ENCODE measurements around the gene RAD51B. TPM values are rescaled to one million over a fixed set of nuclear protein-coding genes. Genes with fewer than 3 reads are reported as not detected.

Gene RAD51B
- total RNA-seq, 1 experiment from 2014 or later, result 8.5 TPM

DNA sequence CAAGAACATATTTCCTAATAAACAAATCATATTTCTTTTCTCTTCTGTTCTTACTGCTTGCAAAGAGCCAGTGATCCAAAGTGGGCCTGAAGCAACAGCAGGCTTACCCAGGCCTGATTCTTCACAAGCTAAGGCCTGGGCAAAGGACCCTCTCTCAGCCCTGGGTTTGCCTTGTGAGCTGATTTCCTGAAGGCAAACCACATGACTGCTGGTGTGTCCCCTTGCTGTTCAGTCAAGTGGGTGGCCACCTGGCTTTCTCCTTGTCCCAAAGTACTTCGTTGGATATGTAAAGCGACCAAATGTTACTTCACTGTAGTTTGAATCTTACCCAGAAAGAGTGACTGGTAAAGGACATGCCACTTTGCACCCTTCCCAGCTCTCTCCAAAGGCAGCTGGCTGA lies 580.4 kb downstream of the RAD51B start:
- Histone ChIP-seq H3K27ac (ENCODE audit: low read length) (no peak overlapping the region), H3K36me3 (ENCODE audit: control insufficient read depth, insufficient read depth, low read length) (no peaks in the 10 kb centered on the region), H3K9me3 (ENCODE audit: control insufficient read depth, insufficient read depth, low read depth, low read length) (no peaks in the 10 kb centered on the region), H3K4me3 (ENCODE audit: low read depth in 2 of 2, low read length in 2 of 2) (no peak overlapping the region), H3K4me1 (ENCODE audit: control insufficient read depth, insufficient read depth, low read length) (no peaks in the 10 kb centered on the region; the same call in 1 of the 2 replicates), H3K27me3 (ENCODE audit: control insufficient read depth, insufficient read depth, low read length) (no peaks in the 10 kb centered on the region)
- ChIA-PET POLR2A (no interaction called here), CTCF (no interaction called here)
- ATAC-seq (no peak), DNase-seq (ENCODE audit: low read depth, low spot score) (no peak)
- intact Hi-C loops (cut with micrococcal nuclease; ENCODE audit: unreplicated experiment), result no loop called here
- BruUV-seq (replicated peaks), result no TSS peak
- TF ChIP-seq SIN3A (IDR thresholded peaks at IDR 0.05; ENCODE audit: borderline replicate concordance, insufficient read depth, low read depth, low read length), result no peak
- TF ChIP-seq, protein P1, sequence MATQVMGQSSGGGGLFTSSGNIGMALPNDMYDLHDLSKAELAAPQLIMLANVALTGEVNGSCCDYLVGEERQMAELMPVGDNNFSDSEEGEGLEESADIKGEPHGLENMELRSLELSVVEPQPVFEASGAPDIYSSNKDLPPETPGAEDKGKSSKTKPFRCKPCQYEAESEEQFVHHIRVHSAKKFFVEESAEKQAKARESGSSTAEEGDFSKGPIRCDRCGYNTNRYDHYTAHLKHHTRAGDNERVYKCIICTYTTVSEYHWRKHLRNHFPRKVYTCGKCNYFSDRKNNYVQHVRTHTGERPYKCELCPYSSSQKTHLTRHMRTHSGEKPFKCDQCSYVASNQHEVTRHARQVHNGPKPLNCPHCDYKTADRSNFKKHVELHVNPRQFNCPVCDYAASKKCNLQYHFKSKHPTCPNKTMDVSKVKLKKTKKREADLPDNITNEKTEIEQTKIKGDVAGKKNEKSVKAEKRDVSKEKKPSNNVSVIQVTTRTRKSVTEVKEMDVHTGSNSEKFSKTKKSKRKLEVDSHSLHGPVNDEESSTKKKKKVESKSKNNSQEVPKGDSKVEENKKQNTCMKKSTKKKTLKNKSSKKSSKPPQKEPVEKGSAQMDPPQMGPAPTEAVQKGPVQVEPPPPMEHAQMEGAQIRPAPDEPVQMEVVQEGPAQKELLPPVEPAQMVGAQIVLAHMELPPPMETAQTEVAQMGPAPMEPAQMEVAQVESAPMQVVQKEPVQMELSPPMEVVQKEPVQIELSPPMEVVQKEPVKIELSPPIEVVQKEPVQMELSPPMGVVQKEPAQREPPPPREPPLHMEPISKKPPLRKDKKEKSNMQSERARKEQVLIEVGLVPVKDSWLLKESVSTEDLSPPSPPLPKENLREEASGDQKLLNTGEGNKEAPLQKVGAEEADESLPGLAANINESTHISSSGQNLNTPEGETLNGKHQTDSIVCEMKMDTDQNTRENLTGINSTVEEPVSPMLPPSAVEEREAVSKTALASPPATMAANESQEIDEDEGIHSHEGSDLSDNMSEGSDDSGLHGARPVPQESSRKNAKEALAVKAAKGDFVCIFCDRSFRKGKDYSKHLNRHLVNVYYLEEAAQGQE (IDR thresholded peaks at IDR 0.05; ENCODE audit: insufficient read depth in 1 of 2, low read depth in 2 of 2, low read length in 1 of 2), result no peak
- TF ChIP-seq TCF7L2 (IDR thresholded peaks at IDR 0.05; ENCODE audit: low read depth, low read length), result no peak
- TF ChIP-seq, protein P2, sequence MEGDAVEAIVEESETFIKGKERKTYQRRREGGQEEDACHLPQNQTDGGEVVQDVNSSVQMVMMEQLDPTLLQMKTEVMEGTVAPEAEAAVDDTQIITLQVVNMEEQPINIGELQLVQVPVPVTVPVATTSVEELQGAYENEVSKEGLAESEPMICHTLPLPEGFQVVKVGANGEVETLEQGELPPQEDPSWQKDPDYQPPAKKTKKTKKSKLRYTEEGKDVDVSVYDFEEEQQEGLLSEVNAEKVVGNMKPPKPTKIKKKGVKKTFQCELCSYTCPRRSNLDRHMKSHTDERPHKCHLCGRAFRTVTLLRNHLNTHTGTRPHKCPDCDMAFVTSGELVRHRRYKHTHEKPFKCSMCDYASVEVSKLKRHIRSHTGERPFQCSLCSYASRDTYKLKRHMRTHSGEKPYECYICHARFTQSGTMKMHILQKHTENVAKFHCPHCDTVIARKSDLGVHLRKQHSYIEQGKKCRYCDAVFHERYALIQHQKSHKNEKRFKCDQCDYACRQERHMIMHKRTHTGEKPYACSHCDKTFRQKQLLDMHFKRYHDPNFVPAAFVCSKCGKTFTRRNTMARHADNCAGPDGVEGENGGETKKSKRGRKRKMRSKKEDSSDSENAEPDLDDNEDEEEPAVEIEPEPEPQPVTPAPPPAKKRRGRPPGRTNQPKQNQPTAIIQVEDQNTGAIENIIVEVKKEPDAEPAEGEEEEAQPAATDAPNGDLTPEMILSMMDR (IDR thresholded peaks at IDR 0.05), result no peak
- TF ChIP-seq POLR2AphosphoS5 (IDR thresholded peaks at IDR 0.05; ENCODE audit: low read depth, low read length), result no peak
- in situ Hi-C loops (cut with HindIII; ENCODE audit: low pct_unique_long_range_greater_than_20kb, low sequenced_read_pairs), result no loop called here

DNA sequence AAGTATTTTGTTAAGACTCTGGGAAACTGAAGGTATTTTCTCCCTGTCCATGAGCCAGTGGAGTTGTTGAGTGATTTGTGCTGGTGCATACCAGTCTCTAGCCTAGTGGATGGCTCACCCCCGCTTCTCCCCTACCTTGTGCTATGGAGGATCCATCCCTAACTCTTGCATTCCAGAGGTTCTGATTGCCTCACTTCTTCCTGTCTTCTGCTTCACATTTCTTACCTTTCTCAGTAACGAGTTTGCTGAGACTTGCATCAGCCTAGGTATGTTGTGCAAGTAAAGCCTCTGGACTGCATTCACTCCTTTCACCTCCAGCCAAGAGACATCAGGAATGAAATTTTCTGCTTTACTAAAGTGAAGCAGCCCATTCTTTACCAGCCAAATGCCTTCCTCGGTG lies 581.7 kb downstream of the RAD51B start:
- Histone ChIP-seq H3K9me3 (ENCODE audit: control insufficient read depth, insufficient read depth, low read depth, low read length) (no peaks in the 10 kb centered on the region), H3K4me3 (ENCODE audit: low read depth in 2 of 2, low read length in 2 of 2) (no peak overlapping the region), H3K4me1 (ENCODE audit: control insufficient read depth, insufficient read depth, low read length) (no peaks in the 10 kb centered on the region; the same call in 1 of the 2 replicates), H3K27ac (ENCODE audit: low read length) (no peak overlapping the region), H3K27me3 (ENCODE audit: control insufficient read depth, insufficient read depth, low read length) (no peaks in the 10 kb centered on the region), H3K36me3 (ENCODE audit: control insufficient read depth, insufficient read depth, low read length) (no peaks in the 10 kb centered on the region)
- POLR2A ChIA-PET, result no interaction called here
- DNase-seq (ENCODE audit: low read depth, low spot score) (no peak), ATAC-seq (no peak)
- CTCF ChIA-PET, result no interaction called here
- TF ChIP-seq POLR2AphosphoS5 (IDR thresholded peaks at IDR 0.05; ENCODE audit: low read depth, low read length), result no peak
- no peak for TF ChIP-seq SIN3A (IDR thresholded peaks at IDR 0.05; ENCODE audit: borderline replicate concordance, insufficient read depth, low read depth, low read length)
- TF ChIP-seq, protein P1 (IDR thresholded peaks at IDR 0.05; ENCODE audit: insufficient read depth in 1 of 2, low read depth in 2 of 2, low read length in 1 of 2), result no peak
- TF ChIP-seq, protein P2 (IDR thresholded peaks at IDR 0.05), result no peak
- no peak for TF ChIP-seq TCF7L2 (IDR thresholded peaks at IDR 0.05; ENCODE audit: low read depth, low read length)
- intact Hi-C loops (cut with micrococcal nuclease; ENCODE audit: unreplicated experiment), result no loop called here
- in situ Hi-C loops (cut with HindIII; ENCODE audit: low pct_unique_long_range_greater_than_20kb, low sequenced_read_pairs), result no loop called here
- no TSS peak for BruUV-seq (replicated peaks)
